Glomerular visceral epithelial cell (primary cell): ENCODE results near the gene SAPCD2.

ENCODE experiments used
- DNase-seq: peaks from one replicate; pipeline ENCODE4 v3.0.0-alpha.2; 2016; ENCODE audit errors: extremely low spot score

The SAPCD2 gene

DNA sequence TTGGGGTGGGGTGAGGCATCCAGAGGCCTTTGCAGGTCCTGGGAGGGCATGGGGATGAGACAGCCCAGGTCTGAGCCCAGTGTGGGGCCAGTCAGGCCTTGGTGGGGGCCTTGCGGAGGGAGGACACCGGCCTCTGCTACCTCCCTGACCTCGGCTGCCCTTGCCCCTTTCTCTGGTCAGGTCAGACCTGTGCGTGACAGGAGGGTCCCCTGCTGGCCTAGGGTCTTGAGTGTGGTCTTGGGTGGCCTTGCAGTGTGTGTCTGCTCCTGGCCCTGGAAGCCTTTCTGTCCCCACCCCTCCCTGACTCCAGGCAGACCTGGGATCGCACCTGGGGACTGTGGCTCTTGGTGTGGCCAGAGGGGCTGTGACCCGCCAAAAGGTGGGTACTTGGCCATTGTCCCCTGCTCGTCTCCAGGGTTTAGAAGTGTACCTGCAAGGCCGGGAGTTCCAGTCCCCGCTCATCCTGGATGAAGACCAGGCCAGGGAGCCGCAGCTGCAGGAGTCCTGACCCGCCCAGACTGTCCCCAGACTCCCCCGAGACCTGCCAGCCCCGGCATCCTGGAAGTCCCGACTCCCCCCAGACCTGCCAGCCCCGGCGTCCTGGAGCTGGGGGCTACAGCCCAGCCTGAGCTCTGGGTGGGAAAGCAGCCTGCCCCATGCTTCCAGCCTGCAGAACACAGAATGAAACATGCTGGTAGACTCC lies 12.0 kb upstream of the SAPCD2 start:
- DNase-seq = no peak

DNA sequence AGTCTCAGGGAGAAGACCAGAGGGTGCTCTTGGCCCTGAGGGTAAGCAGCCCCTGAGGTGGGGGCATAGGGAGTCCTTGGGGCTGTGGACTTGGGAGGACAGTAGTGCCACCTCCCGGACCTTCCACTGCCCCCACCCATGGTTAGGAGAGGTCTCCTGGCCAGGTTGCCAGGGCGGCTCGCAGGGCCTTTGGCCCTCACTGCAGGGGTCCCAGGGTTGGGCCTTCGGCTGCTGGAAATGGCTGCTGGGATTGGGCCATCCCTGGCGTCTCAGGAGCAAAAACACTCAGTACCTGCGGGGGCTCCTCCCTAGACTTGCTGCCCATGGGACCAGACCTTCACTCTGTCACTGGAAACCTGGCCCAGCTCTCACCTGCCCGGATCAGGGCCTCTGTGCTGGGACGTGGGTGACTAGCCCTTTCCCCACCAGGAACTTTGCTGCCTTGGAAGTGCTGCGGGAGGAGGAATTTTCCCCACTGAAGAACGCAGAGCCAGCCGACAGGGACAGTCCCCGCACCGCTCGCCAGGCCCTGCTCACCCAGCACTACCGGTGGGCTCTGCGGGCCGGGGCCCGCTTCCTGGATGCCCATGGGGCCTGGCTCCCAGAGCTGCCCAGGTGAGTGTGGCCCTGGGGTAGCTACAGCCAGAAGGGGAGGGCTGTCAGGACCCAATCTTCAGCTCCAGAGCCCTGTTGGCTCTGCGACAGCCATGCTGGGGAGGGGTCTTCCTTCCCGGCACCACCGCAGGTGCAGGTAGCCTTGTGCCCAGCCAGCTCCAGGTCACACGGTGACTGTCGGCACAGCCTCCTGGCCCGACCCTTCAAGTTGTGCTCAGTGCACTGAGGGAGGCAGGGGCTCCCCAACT lies 10.1 kb upstream of the SAPCD2 start:
- DNase-seq = no peak

GRCh38 chr9:137079401-137079787 lies 9.0 kb upstream of the SAPCD2 start:
- DNase-seq = no peak

GRCh38 chr9:137078701-137079400 lies 8.5 kb upstream of the SAPCD2 start:
- DNase-seq = no peak

DNA sequence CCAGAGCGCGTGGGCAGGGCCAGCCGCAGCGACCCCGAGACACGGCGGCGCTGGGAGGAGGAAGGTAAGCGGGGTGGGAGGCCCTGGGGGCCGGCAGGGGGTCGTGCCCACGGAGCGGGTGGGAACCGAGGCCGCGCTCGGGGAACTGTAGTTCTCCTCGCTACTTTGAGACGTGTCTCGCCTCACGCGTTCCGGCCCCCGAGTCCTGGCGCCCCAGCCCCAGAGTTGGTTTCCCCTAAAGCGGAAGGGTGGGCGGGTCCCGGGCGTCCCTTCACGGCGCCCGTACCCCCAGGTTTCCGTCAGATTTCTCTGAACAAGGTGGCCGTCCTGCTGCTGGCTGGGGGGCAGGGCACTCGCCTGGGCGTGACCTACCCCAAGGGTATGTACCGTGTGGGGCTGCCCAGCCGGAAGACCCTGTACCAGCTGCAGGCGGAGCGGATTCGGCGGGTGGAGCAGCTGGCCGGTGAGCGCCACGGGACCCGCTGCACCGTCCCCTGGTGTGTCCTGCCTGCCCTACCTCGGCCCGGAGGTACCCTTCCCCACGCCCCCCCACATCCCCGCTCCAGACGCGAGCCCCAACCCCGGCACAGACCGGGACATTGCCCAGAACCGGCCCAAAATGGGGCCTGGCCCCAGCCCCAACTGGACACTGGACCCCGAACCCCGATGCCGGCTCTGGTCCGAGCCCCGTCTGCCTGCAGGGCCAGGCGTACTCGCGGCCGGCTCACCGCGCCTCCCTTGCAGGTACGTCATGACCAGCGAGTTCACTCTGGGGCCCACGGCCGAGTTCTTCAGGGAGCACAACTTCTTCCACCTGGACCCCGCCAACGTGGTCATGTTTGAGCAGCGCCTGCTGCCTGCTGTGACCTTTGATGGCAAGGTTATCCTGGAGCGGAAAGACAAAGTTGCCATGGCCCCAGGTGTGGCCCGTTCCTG lies 7.7 kb upstream of the SAPCD2 start:
- DNase-seq = no peak

DNA sequence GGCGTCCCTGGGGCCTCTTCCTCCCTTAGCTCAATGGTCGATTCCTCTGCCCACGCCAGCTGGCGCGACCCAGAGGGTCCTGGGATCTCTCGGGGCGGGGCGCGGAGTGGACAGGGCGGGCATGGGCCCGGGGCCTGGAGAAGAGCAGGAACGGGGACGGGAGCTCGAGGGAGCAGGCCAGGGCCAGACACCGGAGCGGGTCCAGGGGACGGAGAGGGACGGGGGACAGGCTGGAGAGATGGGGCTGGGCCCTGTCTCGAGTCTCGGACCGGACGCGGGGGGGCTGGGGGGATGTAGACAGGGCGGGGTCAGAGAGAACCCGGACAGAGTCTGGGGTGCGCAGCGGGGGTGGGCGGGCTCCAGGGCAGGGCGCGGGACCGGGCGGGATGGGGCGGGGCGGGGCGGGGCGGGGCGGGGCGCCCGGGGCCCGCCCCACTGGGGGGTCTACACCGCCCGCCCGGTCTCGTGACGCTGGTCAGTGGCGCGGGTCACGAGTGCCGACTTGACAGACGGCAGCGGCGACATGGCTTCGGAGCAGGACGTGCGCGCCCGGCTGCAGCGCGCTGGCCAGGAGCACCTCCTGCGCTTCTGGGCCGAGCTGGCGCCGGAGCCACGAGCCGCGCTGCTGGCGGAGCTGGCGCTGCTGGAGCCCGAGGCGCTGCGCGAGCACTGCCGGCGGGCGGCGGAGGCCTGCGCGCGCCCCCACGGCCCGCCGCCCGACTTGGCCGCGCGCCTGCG lies 6.8 kb upstream of the SAPCD2 start, which contains the start of gene UAP1L1:
Gene UAP1L1, plus strand, starts transcription at position 508 of the 738 bp plus-strand sequence. Its CDS starts 16 bp downstream, at position 524.
- peak; percentile 65 for DNase-seq

GRCh38 chr9:137076636-137077009 lies 6.3 kb upstream of the SAPCD2 start:
- no peak for DNase-seq

DNA sequence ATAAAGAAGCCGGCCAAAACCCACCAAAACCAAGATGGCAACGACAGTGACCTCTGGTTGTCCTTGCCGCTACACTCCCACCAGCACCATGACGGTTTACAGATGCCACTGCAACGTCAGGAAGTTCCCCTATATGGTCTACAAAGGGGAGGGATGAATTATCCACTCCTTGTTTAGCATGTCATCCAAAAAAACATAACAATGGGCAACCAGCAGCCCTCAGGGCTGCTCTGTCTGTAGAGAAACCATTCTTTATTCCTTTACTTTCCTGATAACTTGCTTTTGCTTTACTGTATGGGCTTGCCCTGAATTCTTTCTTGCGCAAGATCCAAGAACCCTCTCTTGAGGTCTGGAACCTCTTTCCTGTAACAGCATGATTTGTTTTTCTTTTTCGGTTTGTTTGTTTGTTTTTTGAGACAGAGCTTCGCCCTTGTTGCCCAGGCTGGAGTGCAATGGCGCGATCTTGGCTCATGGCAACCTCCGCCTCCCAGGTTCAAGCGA lies 5.0 kb upstream of the SAPCD2 start:
- DNase-seq = no peak

GRCh38 chr9:137074657-137075274 lies 4.4 kb upstream of the SAPCD2 start:
- no peak for DNase-seq

- no peak for DNase-seq
These were observed 3.6 kb upstream of the SAPCD2 start for GRCh38 chr9:137073992-137074399.

- no peak for DNase-seq
These were observed 925 bp upstream of the SAPCD2 start for GRCh38 chr9:137071282-137071681.

GRCh38 chr9:137070906-137071275 lies 534 bp upstream of the SAPCD2 start:
- no peak for DNase-seq

- DNase-seq = no peak
These were observed 757 bp downstream of the SAPCD2 start for GRCh38 chr9:137069508-137070091.

DNA sequence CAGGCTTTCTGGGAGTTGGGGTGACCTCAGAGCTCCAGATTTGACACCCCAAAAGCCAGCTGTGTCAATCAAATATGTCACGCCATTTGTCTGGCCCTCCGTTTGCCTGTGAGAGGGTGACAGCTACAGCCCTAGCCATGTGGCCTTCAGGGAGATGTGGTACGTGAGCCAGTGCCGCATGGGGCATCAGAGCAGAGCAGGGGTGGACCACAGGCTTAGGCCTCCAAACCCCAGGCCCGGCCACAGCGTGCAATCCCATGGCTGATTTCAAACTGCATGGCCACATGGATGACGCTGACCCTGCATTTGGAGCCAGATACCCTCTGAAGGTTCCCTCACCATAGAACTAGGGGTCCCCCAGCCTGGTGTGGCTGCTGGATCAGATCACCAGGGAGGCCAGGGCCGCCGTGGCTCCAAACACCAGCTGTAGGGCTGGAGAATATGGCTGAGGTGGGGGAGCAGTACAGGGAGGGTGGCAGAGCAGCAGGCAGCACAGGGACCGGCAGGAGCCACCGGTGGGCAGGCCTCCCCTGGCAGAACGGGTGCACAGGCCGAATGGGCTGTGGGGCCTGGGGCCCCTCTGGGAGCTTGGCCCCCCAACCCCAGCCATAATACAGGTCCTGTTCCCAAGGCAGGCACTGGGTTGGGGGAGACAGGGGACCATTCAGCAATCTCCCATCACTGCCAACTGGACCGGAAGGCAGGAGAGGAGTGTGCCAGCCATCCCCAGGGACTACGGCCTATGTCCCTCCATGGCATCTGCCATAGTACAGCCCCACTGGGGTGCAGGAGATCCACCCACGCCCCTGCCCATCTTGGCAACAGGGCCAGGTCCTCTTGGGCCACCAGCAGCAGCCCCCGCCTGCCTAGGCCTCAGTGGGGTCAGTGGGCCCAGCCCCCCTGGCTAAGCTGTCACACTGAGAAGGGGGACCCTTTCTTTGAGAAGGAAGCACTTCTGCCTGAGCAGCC lies 1.5 kb downstream of the SAPCD2 start:
- DNase-seq = no peak

DNA sequence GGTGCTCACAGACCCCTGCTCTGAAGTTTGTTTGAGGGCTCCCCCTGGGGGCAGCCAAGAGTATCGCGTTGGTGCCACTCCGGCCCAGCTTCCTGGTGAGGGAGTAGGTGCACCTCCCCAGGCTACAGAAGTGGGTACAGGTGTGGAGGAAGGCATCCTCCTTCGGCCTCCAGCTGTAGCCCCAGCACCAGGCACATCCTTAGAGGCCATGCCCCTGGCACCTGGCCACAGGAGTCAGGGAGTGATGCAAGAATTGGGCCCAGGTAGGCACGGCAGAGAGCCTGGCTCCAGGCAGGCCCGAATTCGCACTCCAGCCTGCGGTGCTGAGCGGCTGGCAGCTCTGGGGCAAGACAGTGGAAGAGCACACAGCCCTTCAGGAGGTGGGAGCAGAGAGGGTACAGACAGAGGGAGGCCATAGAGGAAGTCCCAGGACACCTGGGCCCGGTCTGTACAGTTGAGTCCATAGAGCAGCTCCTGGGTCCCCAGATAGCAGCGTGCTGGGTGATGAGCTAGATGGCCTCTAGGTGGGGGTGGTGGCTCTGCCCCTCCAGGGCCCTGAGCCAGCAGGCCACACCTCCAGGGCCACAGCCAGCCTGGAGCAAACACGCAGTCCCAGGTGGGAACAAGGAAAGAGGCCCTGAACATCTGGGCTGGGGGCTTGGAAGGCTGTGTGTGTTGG lies 2.4 kb downstream of the SAPCD2 start:
- peak; percentile 75 for DNase-seq

- DNase-seq = no peak
These were observed 4.1 kb downstream of the SAPCD2 start for GRCh38 chr9:137066096-137066861.

- no peak for DNase-seq
These were observed 4.9 kb downstream of the SAPCD2 start for GRCh38 chr9:137065336-137065967.
